Measurements from ENCODE around the gene ARID4B. TPM values are rescaled to one million over a fixed set of nuclear protein-coding genes. Genes with fewer than 3 reads are reported as not detected.
"Not testable (repeated sequence)": the region's sequence is repeated elsewhere in the genome, so short reads cannot be mapped to it uniquely, and the experiment has no call there.

ARID4B gene
- total RNA-seq, 3 donors from 2014 or later: 26.9 to 41.5 (median 36.4) TPM

DNA sequence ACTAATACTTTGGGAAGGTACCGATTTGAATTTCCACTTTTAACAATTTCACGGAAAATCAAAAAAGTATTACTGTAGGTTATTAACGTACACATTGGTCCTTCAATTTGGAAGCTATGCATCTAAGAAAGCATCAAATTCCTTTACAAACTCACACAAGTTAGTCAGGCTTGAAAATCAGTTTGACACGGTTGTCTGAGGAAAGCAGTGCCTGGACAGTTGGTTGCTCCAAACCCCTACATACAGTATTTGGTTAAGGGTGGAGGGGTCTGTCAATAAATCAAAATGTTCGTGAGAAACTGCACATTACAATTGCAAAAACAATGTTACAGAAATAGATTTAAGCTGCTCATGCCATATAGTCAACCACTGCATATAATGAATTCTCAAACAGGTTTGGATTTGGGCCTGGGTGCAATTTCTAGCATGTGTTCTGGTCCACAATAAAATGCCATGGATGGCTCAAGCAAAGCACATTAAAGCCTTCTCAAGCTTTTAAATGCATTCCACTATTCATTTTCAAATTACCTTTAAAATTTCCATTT is 147.0 kb downstream of the ARID4B start:
- no peak for ATAC-seq
- no peak for DNase-seq
- Mint-ChIP-seq H3K4me1 (ENCODE audit: low read depth) (peaks cover 15% of the 10 kb centered on the region), H3K27me3 (ENCODE audit: low read depth) (no peaks in the 10 kb centered on the region), H3K36me3 (ENCODE audit: insufficient read depth) (peaks cover 29% of the 10 kb centered on the region), H3K9me3 (no peaks in the 10 kb centered on the region), H3K4me3 (no peak overlapping the region)

DNA sequence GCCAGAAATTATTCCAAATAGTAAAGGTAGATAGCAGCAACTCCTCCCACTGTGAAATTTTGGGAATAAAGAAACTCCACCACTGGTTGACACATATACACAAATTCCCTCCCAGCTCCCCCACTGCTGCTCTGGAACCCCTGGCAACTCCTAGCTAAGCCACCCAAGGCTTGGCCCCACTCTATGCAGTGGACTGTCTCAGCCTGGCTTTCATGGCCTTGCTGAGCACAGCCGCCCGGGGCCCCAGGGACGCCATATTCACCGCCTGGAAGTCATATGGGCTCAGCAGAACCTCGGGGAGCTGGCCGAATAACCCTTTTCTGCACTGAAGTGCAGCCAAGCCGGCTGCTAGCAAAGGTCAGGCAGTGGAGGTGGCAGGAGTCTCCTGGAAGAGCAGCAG is 151.5 kb downstream of the ARID4B start:
- ATAC-seq (no peak), DNase-seq (no peak)
- H3K9me3 Mint-ChIP-seq: no peaks in the 10 kb centered on the region
- peaks cover 3% of the 10 kb centered on the region for H3K4me1 Mint-ChIP-seq (ENCODE audit: low read depth)
- H3K27me3 Mint-ChIP-seq (ENCODE audit: low read depth): no peaks in the 10 kb centered on the region
- H3K36me3 Mint-ChIP-seq (ENCODE audit: insufficient read depth): peaks cover 22% of the 10 kb centered on the region
- H3K4me3 Mint-ChIP-seq: no peak overlapping the region

DNA sequence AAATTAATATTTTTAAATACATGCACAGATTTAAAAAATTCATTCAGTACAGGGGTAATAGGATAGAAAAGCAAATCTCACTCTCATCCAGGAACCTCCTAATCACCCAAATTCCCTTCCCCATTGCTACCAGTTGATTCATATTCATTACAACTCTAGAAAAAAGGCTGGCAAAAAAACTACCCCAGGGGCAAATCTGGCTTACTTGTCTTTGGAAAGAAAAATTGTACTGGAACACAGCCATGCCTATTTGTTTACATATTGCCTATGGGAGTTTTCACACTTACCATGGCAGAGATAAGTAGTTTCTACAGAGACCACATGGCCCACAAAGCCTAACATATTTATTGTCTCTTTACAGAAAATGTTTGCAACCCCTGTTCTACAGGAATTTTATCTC is 158.0 kb downstream of the ARID4B start:
- ATAC-seq: no peak
- no peak overlapping the region for H3K4me3 Mint-ChIP-seq
- no peaks in the 10 kb centered on the region for H3K27me3 Mint-ChIP-seq (ENCODE audit: low read depth)
- no peaks in the 10 kb centered on the region for H3K9me3 Mint-ChIP-seq
- peaks cover 16% of the 10 kb centered on the region for H3K36me3 Mint-ChIP-seq (ENCODE audit: insufficient read depth)
- H3K4me1 Mint-ChIP-seq (ENCODE audit: low read depth): no peaks in the 10 kb centered on the region
- DNase-seq: no peak

DNA sequence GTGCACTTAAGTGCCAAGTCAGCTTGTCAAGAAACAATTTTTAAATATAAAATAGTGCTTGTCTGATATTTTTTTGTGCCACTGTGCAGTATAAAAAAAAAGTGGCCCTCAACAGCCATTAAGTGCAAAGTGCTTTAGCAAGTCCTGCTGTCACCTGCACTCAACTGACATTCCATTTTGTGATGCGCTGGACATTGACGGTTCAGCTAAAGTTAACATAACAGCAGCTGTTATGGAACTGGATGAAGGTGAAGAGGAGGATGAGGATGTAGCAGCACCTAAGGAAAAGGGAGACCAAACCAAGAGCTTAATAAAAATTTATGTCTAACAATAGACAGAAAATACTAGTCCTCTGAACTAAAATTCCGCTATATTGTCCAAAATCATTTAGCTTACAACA is 159.6 kb downstream of the ARID4B start:
- Mint-ChIP-seq H3K4me1 (ENCODE audit: low read depth) (no peaks in the 10 kb centered on the region), H3K4me3 (no peak overlapping the region), H3K27me3 (ENCODE audit: low read depth) (no peaks in the 10 kb centered on the region), H3K9me3 (no peaks in the 10 kb centered on the region), H3K36me3 (ENCODE audit: insufficient read depth) (peaks cover 14% of the 10 kb centered on the region)
- ATAC-seq (no peak), DNase-seq (no peak)

DNA sequence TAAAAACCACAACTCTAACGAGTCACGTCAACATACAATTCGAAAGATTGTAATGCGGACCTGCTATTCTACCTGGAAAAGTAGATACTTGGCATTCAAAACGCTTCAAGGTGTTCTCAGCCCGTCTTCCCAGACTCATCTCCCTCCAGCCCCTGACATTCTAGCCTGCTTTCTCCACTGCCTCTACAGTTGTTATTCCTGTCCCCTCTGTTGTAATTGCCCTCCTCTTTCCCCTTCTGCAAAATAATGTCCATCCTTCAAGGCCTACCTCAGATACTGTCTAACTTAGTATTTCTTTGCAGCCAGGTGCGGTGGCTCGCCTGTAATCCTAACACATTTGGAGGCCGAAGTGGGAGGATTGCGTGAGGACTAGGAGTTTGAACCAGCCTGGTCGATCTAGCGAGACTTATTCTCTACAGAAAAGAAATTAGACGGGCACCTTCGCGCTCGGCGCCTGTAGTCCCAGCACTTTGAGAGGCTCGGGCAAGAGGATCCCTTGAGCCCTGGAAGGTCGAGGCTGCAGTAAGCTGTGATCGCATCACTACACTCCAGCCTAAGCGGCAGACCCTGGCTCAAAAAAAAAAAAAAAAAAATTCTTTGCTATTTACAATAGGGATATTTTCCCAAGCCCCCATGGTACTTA is 166.2 kb downstream of the ARID4B start:
- DNase-seq (no peak), ATAC-seq (no peak)
- H3K36me3 Mint-ChIP-seq (ENCODE audit: insufficient read depth): peaks cover 7% of the 10 kb centered on the region
- no peaks in the 10 kb centered on the region for H3K9me3 Mint-ChIP-seq
- H3K4me3 Mint-ChIP-seq: peak overlapping the region; percentile 98
- peaks cover 22% of the 10 kb centered on the region for H3K4me1 Mint-ChIP-seq (ENCODE audit: low read depth)
- H3K27me3 Mint-ChIP-seq (ENCODE audit: low read depth): no peaks in the 10 kb centered on the region

DNA sequence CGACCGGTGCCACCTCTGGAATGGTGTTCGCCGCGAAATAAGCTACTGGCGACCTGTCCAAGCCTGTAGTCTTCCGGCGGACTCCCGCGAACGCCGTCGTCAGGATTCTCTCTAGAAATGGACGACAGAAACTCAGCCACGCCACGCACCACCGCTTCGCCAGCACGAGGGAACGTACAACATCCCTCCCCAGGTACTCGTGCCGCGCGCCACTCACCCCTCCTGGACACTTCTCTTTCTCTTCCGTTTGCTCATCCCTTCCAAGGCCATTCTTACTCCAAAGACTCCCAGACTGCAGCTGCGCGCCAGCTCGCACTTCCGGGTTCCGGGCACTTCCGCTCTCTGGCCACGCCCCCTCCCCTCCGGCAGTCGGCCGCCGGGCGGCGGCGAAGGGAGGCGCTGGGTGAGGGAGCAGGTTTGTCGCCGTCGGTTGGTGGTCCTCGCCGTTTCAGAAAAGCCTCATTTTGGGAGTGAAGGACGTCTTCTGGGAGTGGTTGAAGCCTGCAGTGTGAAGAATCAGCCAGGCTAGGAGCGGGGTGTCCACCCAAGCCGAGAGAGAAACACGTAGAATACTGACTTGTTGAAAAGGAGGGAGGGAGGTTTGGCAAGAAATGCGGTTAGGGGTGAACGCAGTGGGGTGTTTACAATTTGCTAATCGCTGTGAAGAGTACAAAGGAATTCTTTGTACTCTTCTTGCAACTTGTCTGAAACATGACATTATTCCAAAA is 166.9 kb downstream of the ARID4B start, which contains the start of gene RBM34:
Gene RBM34 (minus strand): TSS at position 294 of the 728 bp plus-strand sequence. CDS start 24 bp downstream, at position 270.
- Mint-ChIP-seq H3K9me3 (no peaks in the 10 kb centered on the region), H3K36me3 (ENCODE audit: insufficient read depth) (peaks cover 7% of the 10 kb centered on the region), H3K27me3 (ENCODE audit: low read depth) (no peaks in the 10 kb centered on the region), H3K4me1 (ENCODE audit: low read depth) (peaks cover 22% of the 10 kb centered on the region), H3K4me3 (peak within 1 kb of the TSS; percentile 98)
- ATAC-seq (peak; percentile 94 to 95), DNase-seq (peak; percentile 89)

DNA sequence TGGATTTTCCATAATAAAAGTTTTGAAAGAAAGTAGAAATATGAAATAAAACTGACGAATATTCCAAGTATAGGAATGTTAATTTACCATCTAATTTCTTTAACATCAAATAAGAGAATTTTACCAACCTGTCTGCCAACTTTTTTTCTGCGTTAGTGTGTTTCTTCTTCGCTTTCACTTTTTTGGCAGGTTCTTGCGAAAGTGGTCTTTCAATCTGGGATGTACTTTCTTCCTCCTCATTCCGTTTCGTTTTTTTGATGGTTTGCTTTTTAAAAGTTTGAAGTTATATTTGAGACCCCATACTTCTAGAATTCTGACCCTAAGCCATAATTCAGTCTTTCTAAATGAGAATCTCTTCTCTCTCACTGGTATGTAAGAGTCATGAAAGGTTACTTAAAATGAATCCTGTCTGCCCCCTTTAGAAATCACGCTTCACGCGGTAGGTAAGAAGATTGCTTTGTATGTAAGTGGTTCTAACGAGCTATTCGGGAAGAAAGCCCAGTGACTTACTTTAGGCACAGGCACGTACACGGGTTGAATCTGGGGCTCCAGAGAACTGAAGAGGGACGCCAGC is 167.5 kb downstream of the ARID4B start:
- peak overlapping the region; percentile 98 for H3K4me3 Mint-ChIP-seq
- no peaks in the 10 kb centered on the region for H3K27me3 Mint-ChIP-seq (ENCODE audit: low read depth)
- DNase-seq (no peak), ATAC-seq (peak; percentile 60 to 67)
- H3K36me3 Mint-ChIP-seq (ENCODE audit: insufficient read depth): peaks cover 7% of the 10 kb centered on the region
- no peaks in the 10 kb centered on the region for H3K9me3 Mint-ChIP-seq
- H3K4me1 Mint-ChIP-seq (ENCODE audit: low read depth): peaks cover 22% of the 10 kb centered on the region

DNA sequence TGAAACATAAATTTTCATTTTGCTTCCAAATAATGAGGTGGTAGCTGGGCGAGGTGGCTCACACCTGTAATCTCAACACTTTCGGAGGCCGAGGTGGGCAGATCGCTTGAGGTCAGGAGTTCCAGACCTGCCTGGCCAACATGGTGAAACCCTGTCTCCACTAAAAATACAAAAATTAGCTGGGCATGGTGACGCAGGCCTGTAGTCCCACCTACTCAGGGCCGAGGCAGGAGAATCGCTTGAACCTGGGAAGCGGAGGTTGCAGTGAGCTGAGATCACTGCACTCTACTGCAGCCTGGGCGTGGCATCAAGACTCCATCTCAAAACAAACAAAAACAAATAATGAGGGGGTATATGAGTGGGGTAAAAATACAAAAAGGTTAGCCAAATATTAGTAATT is 168.0 kb downstream of the ARID4B start:
- not testable (repeated sequence) for ATAC-seq; H3K36me3 Mint-ChIP-seq (ENCODE audit: insufficient read depth); H3K9me3 Mint-ChIP-seq; H3K27me3 Mint-ChIP-seq (ENCODE audit: low read depth); DNase-seq
- Mint-ChIP-seq H3K4me1 (ENCODE audit: low read depth) (peaks cover 23% of the 10 kb centered on the region), H3K4me3 (peak overlapping the region; percentile 98)

DNA sequence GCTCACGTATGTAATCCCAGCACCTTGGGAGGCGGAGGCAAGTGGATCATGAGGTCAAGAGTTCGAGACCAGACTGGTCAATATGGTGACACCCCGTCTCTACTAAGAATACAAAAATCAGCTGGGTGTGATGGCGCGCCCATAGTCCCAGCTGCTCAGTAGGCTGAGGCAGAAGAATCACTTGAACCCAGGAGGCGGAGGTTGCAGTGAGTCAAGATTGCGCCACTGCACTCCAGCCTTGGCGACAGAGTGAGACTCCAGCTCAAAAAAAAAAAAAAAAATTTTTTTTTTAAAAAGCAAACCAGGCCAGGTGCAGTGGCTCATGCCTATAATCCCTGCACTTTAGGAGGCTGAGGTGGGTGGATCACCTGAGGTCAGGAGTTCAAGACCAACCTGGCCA is 168.7 kb downstream of the ARID4B start:
- not testable (repeated sequence) for DNase-seq; ATAC-seq; H3K9me3 Mint-ChIP-seq; H3K27me3 Mint-ChIP-seq (ENCODE audit: low read depth)
- H3K4me3 Mint-ChIP-seq: peak overlapping the region; percentile 98
- peaks cover 29% of the 10 kb centered on the region for H3K4me1 Mint-ChIP-seq (ENCODE audit: low read depth)
- H3K36me3 Mint-ChIP-seq (ENCODE audit: insufficient read depth): peaks cover 12% of the 10 kb centered on the region

DNA sequence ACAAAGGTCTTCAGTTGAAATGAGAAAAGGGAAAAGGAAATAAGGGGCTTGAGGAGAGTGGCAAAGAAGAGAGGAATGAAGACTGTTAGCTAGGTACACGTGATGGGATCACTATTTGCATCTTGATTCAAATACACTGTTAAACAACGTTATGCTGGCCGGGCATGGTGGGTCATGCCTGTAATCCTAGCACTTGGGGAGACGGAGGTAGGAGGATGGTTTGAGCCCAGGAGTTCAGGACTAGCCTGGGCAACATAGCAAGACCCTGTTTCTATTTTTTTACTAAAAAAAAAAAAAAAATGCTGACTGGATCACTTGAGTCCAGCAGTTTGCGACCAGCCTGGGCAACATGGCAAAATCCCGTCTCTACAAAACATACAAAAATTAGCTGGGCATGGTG is 169.3 kb downstream of the ARID4B start:
- Mint-ChIP-seq H3K4me3 (peak overlapping the region; percentile 59), H3K9me3 (no peaks in the 10 kb centered on the region), H3K36me3 (ENCODE audit: insufficient read depth) (peaks cover 15% of the 10 kb centered on the region), H3K27me3 (ENCODE audit: low read depth) (no peaks in the 10 kb centered on the region), H3K4me1 (ENCODE audit: low read depth) (peaks cover 30% of the 10 kb centered on the region)
- DNase-seq (no peak), ATAC-seq (no peak)

DNA sequence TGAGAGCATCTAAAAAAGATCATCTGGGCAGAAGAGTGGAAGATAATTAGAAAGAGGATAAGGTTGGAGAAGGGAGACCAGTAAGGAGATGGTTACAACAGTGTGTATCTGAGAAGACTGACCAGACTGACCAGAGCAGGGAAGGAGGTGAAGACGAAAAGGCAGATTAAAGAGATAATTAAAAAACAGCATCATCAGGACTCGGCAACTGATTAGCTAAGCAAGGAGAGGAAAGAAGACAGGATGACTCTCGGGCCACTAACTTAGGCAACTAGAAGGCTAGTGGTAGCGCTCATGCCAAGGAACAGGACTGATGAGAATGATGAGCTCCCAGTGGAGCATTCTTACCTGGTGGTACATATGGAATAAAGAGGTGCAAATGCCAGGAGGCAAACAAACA is 170.8 kb downstream of the ARID4B start:
- no peak for DNase-seq
- H3K27me3 Mint-ChIP-seq (ENCODE audit: low read depth): no peaks in the 10 kb centered on the region

DNA sequence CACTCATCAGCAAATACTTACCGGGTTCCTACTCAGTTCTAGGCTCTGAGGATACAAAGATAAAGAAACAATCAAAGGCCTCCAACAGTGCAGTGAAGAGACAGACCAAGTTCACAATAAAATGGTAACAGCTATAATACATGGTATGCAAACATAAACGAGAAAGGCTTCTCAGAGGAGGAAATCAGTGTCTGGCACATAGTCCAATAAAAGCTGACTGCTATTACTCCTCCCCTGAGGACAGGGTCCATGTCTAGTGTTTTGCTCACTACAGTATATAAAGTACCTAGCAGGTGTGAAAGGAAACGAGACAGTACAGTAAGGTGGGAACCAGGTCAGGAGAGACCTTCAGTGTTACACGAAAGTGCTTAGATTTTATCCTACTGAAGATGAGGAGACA is 171.2 kb downstream of the ARID4B start:
- Mint-ChIP-seq H3K36me3 (ENCODE audit: insufficient read depth) (peaks cover 25% of the 10 kb centered on the region), H3K9me3 (no peaks in the 10 kb centered on the region), H3K27me3 (ENCODE audit: low read depth) (no peaks in the 10 kb centered on the region), H3K4me3 (no peak overlapping the region), H3K4me1 (ENCODE audit: low read depth) (peaks cover 32% of the 10 kb centered on the region)
- ATAC-seq: no peak
- DNase-seq: no peak

More for the DNA sequence above, 170.8 kb downstream of the ARID4B start:
- Mint-ChIP-seq H3K9me3 (no peaks in the 10 kb centered on the region), H3K4me1 (ENCODE audit: low read depth) (peaks cover 35% of the 10 kb centered on the region), H3K4me3 (no peak overlapping the region), H3K36me3 (ENCODE audit: insufficient read depth) (peaks cover 25% of the 10 kb centered on the region)
- no peak for ATAC-seq

DNA sequence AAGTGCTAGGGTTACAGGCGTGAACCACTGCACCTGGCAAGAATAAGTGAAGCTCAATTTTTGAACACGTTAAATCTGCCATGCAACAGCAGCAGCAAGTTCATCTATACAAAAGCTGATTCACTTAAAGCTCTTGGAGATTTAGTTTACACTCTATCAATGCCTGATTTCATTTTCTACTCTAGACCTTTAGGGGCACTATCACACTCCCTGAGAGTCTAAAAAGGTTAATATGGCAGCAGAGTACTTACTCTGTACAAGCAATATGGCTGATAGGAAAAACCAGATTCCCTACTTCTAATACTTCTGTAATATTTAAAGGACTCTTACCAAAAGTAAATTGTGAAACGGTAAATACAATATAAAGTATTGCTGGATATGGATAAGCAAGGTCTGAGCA is 171.7 kb downstream of the ARID4B start:
- peaks cover 32% of the 10 kb centered on the region for H3K4me1 Mint-ChIP-seq (ENCODE audit: low read depth)

DNA sequence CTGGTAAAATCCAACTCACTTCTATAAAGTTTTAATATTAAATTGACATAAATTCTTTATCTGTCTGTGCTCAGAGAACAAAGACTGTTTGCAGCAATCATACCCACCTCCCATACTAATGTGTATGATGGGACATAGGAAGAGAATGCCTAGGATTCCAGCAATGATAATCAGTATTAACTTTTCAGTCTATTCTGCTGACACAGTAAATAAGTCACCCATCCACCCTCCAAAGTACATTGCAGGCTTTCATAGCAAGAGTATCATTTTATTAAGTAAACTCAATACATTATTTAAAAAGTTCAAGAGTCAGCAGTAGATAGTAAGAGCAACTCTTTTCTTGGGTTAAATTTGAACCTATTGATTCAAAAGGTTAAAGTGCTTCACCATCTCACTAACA is 175.7 kb downstream of the ARID4B start:
- Mint-ChIP-seq H3K36me3 (ENCODE audit: insufficient read depth) (peaks cover 39% of the 10 kb centered on the region), H3K9me3 (no peaks in the 10 kb centered on the region), H3K4me3 (no peak overlapping the region), H3K4me1 (ENCODE audit: low read depth) (peaks cover 30% of the 10 kb centered on the region), H3K27me3 (ENCODE audit: low read depth) (no peaks in the 10 kb centered on the region)
- DNase-seq: no peak
- no peak for ATAC-seq

More for the DNA sequence above, 171.7 kb downstream of the ARID4B start:
- H3K27me3 Mint-ChIP-seq (ENCODE audit: low read depth): no peaks in the 10 kb centered on the region
- ATAC-seq (no peak), DNase-seq (no peak)
- H3K36me3 Mint-ChIP-seq (ENCODE audit: insufficient read depth): peaks cover 28% of the 10 kb centered on the region
- H3K4me3 Mint-ChIP-seq: no peak overlapping the region
- no peaks in the 10 kb centered on the region for H3K9me3 Mint-ChIP-seq

Data from activated T-cell treated with anti-CD3 and anti-CD28 coated beads, Interleukin-2, amount 50 U/mL, for 4 hours (primary cell).